SU-DHL-6 (cell line): Measurements from ENCODE around the gene EXOC3.

Experiments
- H2AFZ ChIP-seq: fragments of 200-600 bp; sonication (generic); 2 replicates; pipeline ENCODE4 v1.6.1; 2014; ENCODE audit warnings: low read depth, mild to moderate bottlenecking, moderate library complexity, mixed read lengths, antibody characterized with exemption, low read length; ENCODE audit not compliant: severe bottlenecking
- H3F3A ChIP-seq: fragments of 200-600 bp; shearing (Covaris generic); 2 replicates; pipeline ENCODE4 v1.6.0; 2016; ENCODE audit warnings: antibody characterized with exemption, mild to moderate bottlenecking; ENCODE audit not compliant: insufficient read depth
- H3K27ac ChIP-seq: fragments of 200-600 bp; sonication (generic); 2 replicates; pipeline ENCODE4 v1.5.1; 2016; ENCODE audit warnings: low read depth, mild to moderate bottlenecking, low read length, moderate library complexity, mixed read lengths
- H3K27me3 ChIP-seq: fragments of 200-600 bp; sonication (generic), shearing (Covaris generic); 2 replicates; pipeline ENCODE4 v1.6.0; 2014; ENCODE audit warnings: mild to moderate bottlenecking, low read length
- H3K36me3 ChIP-seq: fragments of 200-600 bp; sonication (generic); 2 replicates; pipeline ENCODE4 v1.6.1; 2014; ENCODE audit warnings: mild to moderate bottlenecking, low read length, mixed read lengths
- H3K4me2 ChIP-seq: fragments of 300-600, 200-600 bp; shearing (Covaris generic), sonication (generic); 2 replicates; pipeline ENCODE4 v1.6.0; 2014; ENCODE audit warnings: low read length, low read depth, mild to moderate bottlenecking; ENCODE audit not compliant: poor library complexity, severe bottlenecking
- H3K4me3 ChIP-seq: fragments of 200-600 bp; sonication (generic); 2 replicates; pipeline ENCODE4 v1.5.1; 2014; ENCODE audit warnings: antibody characterized with exemption, low read length, mild to moderate bottlenecking, mixed read lengths; ENCODE audit not compliant: insufficient read depth, poor library complexity, severe bottlenecking
- H3K79me2 ChIP-seq: fragments of 200-600 bp; sonication (generic); 2 replicates; pipeline ENCODE4 v1.6.1; 2014; ENCODE audit warnings: mild to moderate bottlenecking, low read length, moderate library complexity; ENCODE audit not compliant: insufficient read depth
- H3K9ac ChIP-seq: fragments of 200-600 bp; sonication (generic); 2 replicates; pipeline ENCODE4 v1.7.0; 2014; ENCODE audit warnings: mild to moderate bottlenecking, low read length
- H3K9me2 ChIP-seq: fragments of 200-600 bp; sonication (generic); replicated peaks from 2 replicates; pipeline ENCODE4 v1.6.1; 2014; ENCODE audit warnings: low read length; ENCODE audit not compliant: insufficient read depth
- H3K9me3 ChIP-seq: fragments of 200-600 bp; sonication (generic); 2 replicates; pipeline ENCODE4 v1.6.1; 2014; ENCODE audit warnings: low read length, mixed read lengths; ENCODE audit not compliant: insufficient read depth
- H4K20me1 ChIP-seq: fragments of 200-600 bp; sonication (generic); 2 replicates; pipeline ENCODE4 v1.6.1; 2014; ENCODE audit warnings: low read depth, mild to moderate bottlenecking, antibody characterized with exemption, low read length, moderate library complexity, mixed read lengths
- EZH2phosphoT487 ChIP-seq: fragments of 200-600 bp; sonication (generic), shearing (Covaris generic); conservative IDR thresholded peaks from 2 replicates; pipeline ENCODE4 v1.6.1; 2018; ENCODE audit warnings: mild to moderate bottlenecking, antibody characterized with exemption, low read length, moderate library complexity, mixed read lengths
- TF ChIP-seq, protein P1 (sequence below): fragments of 200-600 bp; sonication (generic); IDR thresholded peaks from one replicate; pipeline ENCODE4 v1.5.1; 2017; ENCODE audit warnings: antibody characterized with exemption, mild to moderate bottlenecking, low read length, moderate library complexity; ENCODE audit not compliant: insufficient read depth, poor library complexity, severe bottlenecking

EXOC3 gene

DNA sequence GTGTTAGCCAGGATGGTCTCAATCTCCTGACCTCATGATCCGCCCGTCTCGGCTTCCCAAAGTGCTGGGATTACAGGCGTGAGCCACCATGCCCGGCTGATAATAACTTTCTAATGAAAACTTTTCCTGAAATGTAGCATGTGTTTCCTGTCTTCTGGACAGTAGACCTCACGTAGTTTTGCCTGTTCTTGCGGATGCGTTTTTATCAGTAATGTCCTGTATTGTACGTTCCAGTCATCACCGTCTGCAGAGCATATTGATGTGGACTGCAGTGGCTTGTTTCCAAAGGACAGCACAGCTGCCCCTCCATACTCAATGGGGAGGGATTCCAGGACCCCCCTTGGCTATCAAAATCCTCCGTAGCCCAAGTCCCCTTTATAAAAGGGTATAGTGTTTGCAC is 12.8 kb downstream of the EXOC3 start:
- no peak overlapping the region for H3K4me3 ChIP-seq
- H3F3A ChIP-seq, result no peaks in the 10 kb centered on the region
- H3K27ac ChIP-seq, result no peak overlapping the region
- H3K9me3 ChIP-seq, result peaks cover 4% of the 10 kb centered on the region; the same call in 1 of the 2 replicates
- TF ChIP-seq, protein P1, sequence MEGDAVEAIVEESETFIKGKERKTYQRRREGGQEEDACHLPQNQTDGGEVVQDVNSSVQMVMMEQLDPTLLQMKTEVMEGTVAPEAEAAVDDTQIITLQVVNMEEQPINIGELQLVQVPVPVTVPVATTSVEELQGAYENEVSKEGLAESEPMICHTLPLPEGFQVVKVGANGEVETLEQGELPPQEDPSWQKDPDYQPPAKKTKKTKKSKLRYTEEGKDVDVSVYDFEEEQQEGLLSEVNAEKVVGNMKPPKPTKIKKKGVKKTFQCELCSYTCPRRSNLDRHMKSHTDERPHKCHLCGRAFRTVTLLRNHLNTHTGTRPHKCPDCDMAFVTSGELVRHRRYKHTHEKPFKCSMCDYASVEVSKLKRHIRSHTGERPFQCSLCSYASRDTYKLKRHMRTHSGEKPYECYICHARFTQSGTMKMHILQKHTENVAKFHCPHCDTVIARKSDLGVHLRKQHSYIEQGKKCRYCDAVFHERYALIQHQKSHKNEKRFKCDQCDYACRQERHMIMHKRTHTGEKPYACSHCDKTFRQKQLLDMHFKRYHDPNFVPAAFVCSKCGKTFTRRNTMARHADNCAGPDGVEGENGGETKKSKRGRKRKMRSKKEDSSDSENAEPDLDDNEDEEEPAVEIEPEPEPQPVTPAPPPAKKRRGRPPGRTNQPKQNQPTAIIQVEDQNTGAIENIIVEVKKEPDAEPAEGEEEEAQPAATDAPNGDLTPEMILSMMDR, result no peak
- TF ChIP-seq EZH2phosphoT487, result no peak
- no peak overlapping the region for H3K4me2 ChIP-seq
- H2AFZ ChIP-seq, result no peak overlapping the region
- H3K27me3 ChIP-seq, result no peaks in the 10 kb centered on the region
- peaks cover 15% of the 10 kb centered on the region for H3K36me3 ChIP-seq
- no peaks in the 10 kb centered on the region for H4K20me1 ChIP-seq
- H3K79me2 ChIP-seq, result peaks cover 31% of the 10 kb centered on the region
- H3K9ac ChIP-seq, result no peak overlapping the region
- no peaks in the 10 kb centered on the region for H3K9me2 ChIP-seq

DNA sequence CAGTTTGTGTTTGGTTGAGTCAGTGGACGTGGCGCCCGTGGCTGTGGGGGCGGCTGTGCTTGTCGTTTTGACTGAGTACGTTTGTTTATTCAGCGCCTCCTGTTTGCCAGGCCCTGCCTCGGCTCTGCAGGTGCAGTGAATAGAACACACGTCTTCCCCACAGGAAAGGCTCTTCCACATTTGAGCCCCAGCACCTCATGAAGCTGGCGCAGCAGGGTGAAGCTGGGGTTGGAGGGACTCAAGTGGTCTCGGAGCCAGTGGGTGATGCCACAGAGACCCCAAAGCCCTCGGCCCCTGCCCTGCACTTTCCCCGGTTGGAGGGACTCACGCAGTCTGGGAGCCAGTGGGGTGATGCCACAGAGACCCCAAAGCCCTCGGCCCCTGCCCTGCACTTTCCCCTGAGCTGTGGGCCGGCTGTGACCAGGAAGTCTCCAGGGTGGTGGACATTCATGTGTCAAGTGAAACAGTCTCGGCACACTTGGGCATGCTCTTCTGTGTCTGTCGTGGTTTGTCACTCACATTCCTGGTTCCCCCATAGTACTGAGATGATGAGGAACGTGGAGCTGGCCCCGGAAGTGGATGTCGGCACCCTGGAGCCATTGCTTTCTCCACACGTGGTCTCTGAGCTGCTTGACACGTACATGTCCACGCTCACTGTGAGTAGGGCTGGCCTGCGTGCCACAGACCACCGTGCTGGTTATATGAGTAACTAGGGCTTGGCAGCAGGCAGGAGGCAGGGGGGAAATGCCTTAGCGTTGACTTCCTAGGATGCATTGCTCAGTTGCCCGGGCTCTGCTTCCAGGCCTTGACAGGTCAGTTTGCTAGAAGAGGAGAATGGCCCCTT is 13.6 kb downstream of the EXOC3 start:
- Histone ChIP-seq H3K9me3 (peaks cover 2% of the 10 kb centered on the region; the same call in 1 of the 2 replicates), H3K9me2 (no peaks in the 10 kb centered on the region), H3K27me3 (no peaks in the 10 kb centered on the region), H2AFZ (no peak overlapping the region), H3K27ac (no peak overlapping the region), H3K9ac (no peak overlapping the region), H3F3A (no peaks in the 10 kb centered on the region), H3K4me3 (no peak overlapping the region), H4K20me1 (no peaks in the 10 kb centered on the region), H3K79me2 (peaks cover 31% of the 10 kb centered on the region), H3K36me3 (peaks cover 7% of the 10 kb centered on the region; the same call in 1 of the 2 replicates), H3K4me2 (no peak overlapping the region)
- TF ChIP-seq, protein P1, result no peak
- TF ChIP-seq EZH2phosphoT487, result no peak

DNA sequence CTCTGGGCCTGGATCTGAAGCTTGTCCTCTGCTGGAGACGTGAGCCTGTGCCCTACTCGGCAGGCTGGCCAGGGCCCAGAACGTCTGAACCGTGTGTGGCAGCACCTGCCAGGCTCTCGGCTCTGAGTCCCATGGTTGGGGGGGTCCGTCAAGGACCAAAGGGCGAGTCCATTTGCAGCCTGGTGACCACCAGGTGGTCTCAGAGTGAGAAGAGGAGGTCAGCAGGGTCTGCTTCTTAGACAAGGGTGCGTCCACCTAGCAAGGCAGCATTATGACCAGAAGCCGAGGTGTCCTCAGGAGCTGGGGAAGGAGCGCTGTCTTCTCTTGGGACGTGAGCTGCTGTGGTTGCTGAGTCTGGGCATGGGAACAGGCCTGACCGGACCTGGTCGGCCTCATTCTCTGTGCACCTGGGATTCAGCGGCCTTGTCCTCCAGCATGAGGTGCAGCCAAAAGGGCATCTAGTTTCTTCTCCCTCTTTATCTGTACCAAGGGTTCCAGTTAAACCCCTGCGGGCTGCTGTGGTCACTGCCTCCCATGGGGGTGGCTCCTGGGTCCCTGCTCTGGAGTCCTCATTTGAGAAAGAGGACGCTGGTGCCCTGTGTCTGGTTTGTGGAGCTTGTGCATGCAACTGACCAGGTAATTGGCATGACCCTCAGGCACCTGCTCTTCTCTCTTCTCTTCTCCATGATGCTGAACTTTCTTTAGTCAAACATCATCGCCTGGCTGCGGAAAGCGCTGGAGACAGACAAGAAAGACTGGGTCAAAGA is 14.4 kb downstream of the EXOC3 start:
- Histone ChIP-seq H3K4me2 (no peak overlapping the region), H3K4me3 (no peak overlapping the region), H3K79me2 (peaks cover 31% of the 10 kb centered on the region), H3K9me3 (no peaks in the 10 kb centered on the region), H3K9ac (no peak overlapping the region), H3K27ac (no peak overlapping the region), H4K20me1 (no peaks in the 10 kb centered on the region), H3F3A (no peaks in the 10 kb centered on the region), H3K27me3 (no peaks in the 10 kb centered on the region), H2AFZ (no peak overlapping the region), H3K9me2 (no peaks in the 10 kb centered on the region), H3K36me3 (peaks cover 2% of the 10 kb centered on the region; the same call in 1 of the 2 replicates)
- TF ChIP-seq EZH2phosphoT487, result no peak
- TF ChIP-seq, protein P1, result no peak
